Peyer's patch (tissue), 4 donors: ENCODE measurements around the gene RHBDF2. TPM values are rescaled to one million over a fixed set of nuclear protein-coding genes. Genes with fewer than 3 reads are reported as not detected.

ENCODE experiments used
- DNase-seq, 3 donors: peaks; one replicate each; pipeline ENCODE4 v3.0.0-alpha.2; 2017 to 2019
- H3K27ac ChIP-seq, 4 donors: fragments of 200-600 bp; sonication (generic); one replicate each; pipeline ENCODE4 v1.5.1; 2016 to 2019
- H3K27me3 ChIP-seq, 2 donors: fragments of 200-600 bp; sonication (generic); one replicate each; pipeline ENCODE4 v1.5.1; 2019
- H3K36me3 ChIP-seq, 3 donors: fragments of 200-600 bp; sonication (generic); one replicate each; pipeline ENCODE4 v1.5.1; 2016 to 2019
- H3K4me1 ChIP-seq, 4 donors: fragments of 200-600 bp; sonication (generic); one replicate each; pipeline ENCODE4 v1.5.1; 2016 to 2019
- H3K4me3 ChIP-seq, 4 donors: fragments of 200-600 bp; sonication (generic); 1 replicate in 3 of 4; 2 replicates in 1 of 4; pipeline ENCODE4 v1.5.1; 2016 to 2019; ENCODE audit warnings: mild to moderate bottlenecking in 1 of 4
- H3K9me3 ChIP-seq, 4 donors: fragments of 200-600 bp; sonication (generic); one replicate each; pipeline ENCODE4 v1.5.1; 2016 to 2019; ENCODE audit warnings: mild to moderate bottlenecking in 1 of 4
- POLR2A ChIP-seq, 2 donors: fragments of 450-650 bp; IDR thresholded peaks; one replicate each; pipeline ENCODE4 v1.5.1; 2017; ENCODE audit warnings: antibody characterized with exemption in 2 of 2, mild to moderate bottlenecking in 2 of 2, moderate library complexity in 2 of 2
- total RNA-seq, 4 donors: library from RNA; depleted of rRNA; stranded (reverse); fragments of >200 nt; gene quantifications; one replicate each; pipeline ENCODE4 v1.1.0, GENCODE V29; 2016
- TF ChIP-seq, protein P1 (sequence below), 6 experiments: fragments of 450-650 bp in 4 of 6; fragments of 200-600 bp in 2 of 6; sonication (generic) in 1 of 6; IDR thresholded peaks; one replicate each; pipeline ENCODE4 v1.5.1; 2017 to 2019; ENCODE audit warnings: antibody characterized with exemption in 6 of 6, mild to moderate bottlenecking in 3 of 6, moderate library complexity in 1 of 6

Gene RHBDF2
- total RNA-seq, 4 donors from 2014 or later = 8.8 to 225 (median 33.0) TPM

DNA sequence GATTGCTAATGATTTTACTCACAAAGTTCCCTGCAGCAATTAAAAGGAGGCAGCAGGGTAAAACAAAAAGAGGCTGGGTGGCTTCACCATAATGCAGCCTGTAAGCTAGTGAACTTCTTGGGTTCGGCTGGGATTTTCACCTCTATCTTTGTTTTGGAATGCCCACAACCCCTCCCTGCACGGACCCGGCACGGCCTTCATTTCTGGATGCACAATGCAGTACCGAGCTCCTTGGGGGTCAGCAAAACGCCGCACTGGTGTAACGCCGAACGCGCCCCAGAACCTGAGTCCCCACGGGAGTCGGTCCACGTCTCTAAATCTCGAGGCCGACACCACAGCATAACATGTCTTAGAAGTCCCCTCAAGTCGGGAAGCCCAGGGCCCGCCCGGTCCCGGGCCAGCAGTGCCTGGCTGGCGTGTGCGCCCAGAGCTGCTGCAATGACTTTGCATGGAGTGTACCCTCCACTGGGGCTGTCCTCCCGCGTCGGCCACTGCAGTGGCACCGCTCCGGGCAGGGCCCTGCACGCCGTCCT is 49.0 kb downstream of the RHBDF2 start:
- peak overlapping the region in 3 of 4 donors; percentile 57 to 90 (median 73) for H3K27ac ChIP-seq
- no peaks in the 10 kb centered on the region for H3K27me3 ChIP-seq
- no peak for TF ChIP-seq POLR2A (IDR thresholded peaks at IDR 0.05)
- TF ChIP-seq, protein P1, sequence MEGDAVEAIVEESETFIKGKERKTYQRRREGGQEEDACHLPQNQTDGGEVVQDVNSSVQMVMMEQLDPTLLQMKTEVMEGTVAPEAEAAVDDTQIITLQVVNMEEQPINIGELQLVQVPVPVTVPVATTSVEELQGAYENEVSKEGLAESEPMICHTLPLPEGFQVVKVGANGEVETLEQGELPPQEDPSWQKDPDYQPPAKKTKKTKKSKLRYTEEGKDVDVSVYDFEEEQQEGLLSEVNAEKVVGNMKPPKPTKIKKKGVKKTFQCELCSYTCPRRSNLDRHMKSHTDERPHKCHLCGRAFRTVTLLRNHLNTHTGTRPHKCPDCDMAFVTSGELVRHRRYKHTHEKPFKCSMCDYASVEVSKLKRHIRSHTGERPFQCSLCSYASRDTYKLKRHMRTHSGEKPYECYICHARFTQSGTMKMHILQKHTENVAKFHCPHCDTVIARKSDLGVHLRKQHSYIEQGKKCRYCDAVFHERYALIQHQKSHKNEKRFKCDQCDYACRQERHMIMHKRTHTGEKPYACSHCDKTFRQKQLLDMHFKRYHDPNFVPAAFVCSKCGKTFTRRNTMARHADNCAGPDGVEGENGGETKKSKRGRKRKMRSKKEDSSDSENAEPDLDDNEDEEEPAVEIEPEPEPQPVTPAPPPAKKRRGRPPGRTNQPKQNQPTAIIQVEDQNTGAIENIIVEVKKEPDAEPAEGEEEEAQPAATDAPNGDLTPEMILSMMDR (IDR thresholded peaks at IDR 0.05) = no peak
- H3K9me3 ChIP-seq = no peaks in the 10 kb centered on the region
- H3K4me3 ChIP-seq = peak overlapping the region; percentile 86 to 96 (median 94)
- no peaks in the 10 kb centered on the region for H3K36me3 ChIP-seq
- no peak for DNase-seq
- H3K4me1 ChIP-seq = peaks cover 0 to 28% (median 4%) of the 10 kb centered on the region in 4 donors

DNA sequence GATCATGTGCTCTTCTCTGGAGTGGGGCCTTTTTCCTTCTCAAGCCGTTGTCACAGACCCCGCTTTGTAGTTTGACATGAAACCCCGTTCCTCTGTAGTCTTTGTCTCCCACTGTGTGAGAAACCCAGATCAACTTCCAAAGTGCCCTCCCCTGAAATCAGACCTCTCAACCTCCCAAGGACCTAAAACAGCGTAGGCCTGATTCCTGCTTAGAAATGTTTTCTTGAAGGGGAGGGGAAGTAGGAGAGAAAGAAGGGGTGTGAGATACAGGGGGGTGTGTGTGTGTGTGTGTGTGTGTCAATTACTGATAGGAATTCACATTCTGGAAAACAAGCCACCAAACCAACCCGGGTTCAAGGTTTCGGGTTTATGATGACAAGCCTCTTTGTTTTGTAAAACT is 49.7 kb downstream of the RHBDF2 start:
- Histone ChIP-seq H3K27me3 (no peaks in the 10 kb centered on the region), H3K4me3 (peak overlapping the region in 2 of 4 donors; percentile 86 to 96), H3K9me3 (no peaks in the 10 kb centered on the region), H3K36me3 (no peaks in the 10 kb centered on the region), H3K27ac (no peak overlapping the region), H3K4me1 (peaks cover 0 to 35% (median 4%) of the 10 kb centered on the region in 4 donors)
- no peak for DNase-seq
- TF ChIP-seq, protein P1 (IDR thresholded peaks at IDR 0.05) = no peak
- no peak for TF ChIP-seq POLR2A (IDR thresholded peaks at IDR 0.05)

DNA sequence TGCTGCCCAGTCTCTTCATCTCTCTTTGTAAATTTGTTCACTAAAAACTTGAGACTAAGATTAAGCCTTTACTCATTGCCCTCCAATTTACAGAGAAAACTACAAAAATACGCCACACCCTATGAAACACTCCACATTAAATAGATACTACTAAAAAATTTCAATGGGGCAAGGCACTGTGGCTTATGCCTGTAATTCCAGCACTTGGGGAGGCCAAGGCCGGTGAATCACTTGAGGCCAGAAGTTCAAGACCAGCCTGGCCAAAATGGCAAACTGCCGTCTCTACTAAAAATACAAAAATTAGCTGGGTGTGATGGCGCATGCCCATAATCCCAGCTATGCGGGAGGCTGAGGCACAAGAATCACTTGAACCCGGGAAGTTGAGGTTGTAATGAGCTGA is 52.1 kb downstream of the RHBDF2 start:
- H3K9me3 ChIP-seq = no peaks in the 10 kb centered on the region
- peaks cover 0 to 42% (median 4%) of the 10 kb centered on the region in 4 donors for H3K4me1 ChIP-seq
- H3K4me3 ChIP-seq = no peak overlapping the region
- TF ChIP-seq, protein P1 (IDR thresholded peaks at IDR 0.05) = no peak
- TF ChIP-seq POLR2A (IDR thresholded peaks at IDR 0.05) = no peak
- DNase-seq = no peak
- no peaks in the 10 kb centered on the region for H3K36me3 ChIP-seq
- H3K27me3 ChIP-seq = no peaks in the 10 kb centered on the region
- H3K27ac ChIP-seq = no peak overlapping the region

DNA sequence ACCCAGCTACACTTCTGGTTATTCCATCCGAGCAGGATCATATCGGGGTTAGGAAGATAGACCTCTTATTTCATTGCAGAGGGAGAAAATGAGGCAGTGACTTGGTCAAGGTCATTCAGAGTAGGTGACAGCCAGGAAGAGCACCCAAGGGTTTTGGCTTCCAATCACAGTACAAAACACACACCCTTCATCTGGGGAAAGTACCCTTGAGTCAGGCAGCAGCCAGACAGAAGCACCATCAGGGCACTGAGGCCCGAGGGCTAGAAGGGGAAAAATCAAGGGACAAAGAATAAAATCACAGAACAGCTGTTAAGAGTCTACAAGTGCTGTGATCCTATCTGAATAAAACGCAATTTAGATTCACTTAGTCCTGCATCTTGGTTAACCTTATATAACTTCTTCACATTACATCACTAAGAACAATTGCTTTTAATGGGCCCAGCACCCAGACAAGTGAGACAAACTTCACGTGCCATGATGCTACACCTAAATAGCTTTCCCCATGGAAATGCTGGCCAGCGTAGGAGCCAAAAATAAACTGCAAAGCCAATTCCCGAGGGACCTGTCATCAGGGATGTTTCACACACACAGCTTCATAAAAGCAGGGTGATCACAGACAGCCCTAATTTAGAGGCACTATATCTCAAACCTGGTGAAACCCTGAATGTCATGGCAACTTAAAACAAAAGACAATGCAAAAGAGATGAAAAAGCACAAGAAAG is 53.1 kb downstream of the RHBDF2 start:
- TF ChIP-seq POLR2A (IDR thresholded peaks at IDR 0.05) = no peak
- TF ChIP-seq, protein P1 (IDR thresholded peaks at IDR 0.05) = no peak
- H3K27ac ChIP-seq = no peak overlapping the region

DNA sequence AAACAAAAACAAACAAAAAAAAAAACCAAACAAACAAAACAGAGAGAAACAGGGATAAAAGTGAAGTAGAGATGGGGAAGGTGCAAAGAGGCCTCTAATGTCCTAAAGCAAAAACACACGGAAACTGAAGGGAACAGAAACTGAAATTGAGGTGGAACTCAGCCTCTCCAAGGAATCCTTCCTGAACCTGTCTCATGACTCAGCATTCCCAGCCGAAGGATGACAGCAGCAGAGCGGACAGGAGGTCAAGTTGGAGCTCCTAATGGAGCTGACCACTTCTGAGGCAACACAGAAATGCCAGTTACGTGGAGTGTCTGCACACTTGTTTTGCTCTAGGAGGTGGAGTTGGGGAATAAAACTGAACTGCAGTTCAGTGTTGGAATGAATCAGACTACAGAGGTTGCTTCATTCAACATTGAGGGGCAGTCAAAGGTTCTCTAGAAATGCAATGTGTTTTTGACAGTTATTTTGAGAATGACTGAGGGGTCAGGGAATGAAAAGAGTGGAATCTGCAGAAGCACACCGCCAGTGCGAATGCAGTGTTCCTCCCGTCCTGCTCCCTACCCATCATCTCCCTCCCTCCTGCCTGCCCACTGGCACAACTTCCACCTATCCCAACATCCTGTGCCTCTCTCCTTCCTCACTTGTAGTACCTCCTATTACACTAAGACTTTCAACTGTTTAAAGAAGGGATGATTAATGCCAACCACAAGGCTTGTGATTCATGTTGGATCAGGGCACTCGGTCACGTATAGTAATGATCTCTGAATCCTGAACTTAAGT is 54.6 kb downstream of the RHBDF2 start:
- H3K9me3 ChIP-seq = no peaks in the 10 kb centered on the region
- no peak overlapping the region for H3K4me3 ChIP-seq
- H3K27ac ChIP-seq = peak overlapping the region in 2 of 4 donors; percentile 50 to 72
- peak in 1 of 3 donors; percentile 65 for DNase-seq
- peaks cover 0 to 35% (median 1%) of the 10 kb centered on the region in 4 donors for H3K4me1 ChIP-seq
- no peaks in the 10 kb centered on the region for H3K36me3 ChIP-seq
- H3K27me3 ChIP-seq = no peaks in the 10 kb centered on the region
- TF ChIP-seq, protein P1 (IDR thresholded peaks at IDR 0.05) = no peak
- TF ChIP-seq POLR2A (IDR thresholded peaks at IDR 0.05) = no peak

More for the DNA sequence above, 53.1 kb downstream of the RHBDF2 start:
- DNase-seq = no peak
- Histone ChIP-seq H3K36me3 (no peaks in the 10 kb centered on the region), H3K4me1 (peaks cover 0 to 42% (median 4%) of the 10 kb centered on the region in 4 donors), H3K27me3 (no peaks in the 10 kb centered on the region), H3K4me3 (no peak overlapping the region), H3K9me3 (no peaks in the 10 kb centered on the region)
